ENCODE measurements around the gene CAPN1. TPM values are rescaled to one million over a fixed set of nuclear protein-coding genes. Genes with fewer than 3 reads are reported as not detected.
"Not testable (repeated sequence)": the region's sequence is repeated elsewhere in the genome, so short reads cannot be mapped to it uniquely, and the experiment has no call there.

The CAPN1 gene
- polyA plus RNA-seq, 1 donor from 2014 or later: 102 TPM

GRCh38 chr11:65148657-65149056 lies 33.1 kb upstream of the CAPN1 start:
- no peaks in the 10 kb centered on the region for H3K9me3 ChIP-seq (ENCODE audit: low read length)
- no peaks in the 10 kb centered on the region for H3F3A ChIP-seq (ENCODE audit: insufficient read depth, low read length, poor library complexity, severe bottlenecking)
- no peak overlapping the region for H3K9ac ChIP-seq (ENCODE audit: low read length)
- no peak overlapping the region for H2AFZ ChIP-seq (ENCODE audit: low read depth, low read length)
- H3K79me2 ChIP-seq (replicated peaks; ENCODE audit: insufficient read depth, low read length): no peaks in the 10 kb centered on the region
- no peaks in the 10 kb centered on the region for H3K9me2 ChIP-seq (ENCODE audit: insufficient read depth, low read length)
- no peaks in the 10 kb centered on the region for H3K27me3 ChIP-seq (ENCODE audit: insufficient read depth, low read depth, low read length)
- H3K4me2 ChIP-seq (ENCODE audit: low read length): no peak overlapping the region
- no peak for TF ChIP-seq EP300 (conservative IDR thresholded peaks at IDR 0.05; ENCODE audit: poor library complexity, severe bottlenecking)
- TF ChIP-seq MXI1 (conservative IDR thresholded peaks at IDR 0.05; ENCODE audit: poor library complexity, severe bottlenecking): no peak
- no peak for TF ChIP-seq REST (IDR thresholded peaks at IDR 0.05; ENCODE audit: borderline replicate concordance)
- TF ChIP-seq EZH2 (IDR thresholded peaks at IDR 0.05; ENCODE audit: borderline replicate concordance, insufficient read depth, low read length, poor library complexity, severe bottlenecking): no peak
- no peak for TF ChIP-seq CTCF (IDR thresholded peaks at IDR 0.05; ENCODE audit: poor library complexity, severe bottlenecking)
- no peak for TF ChIP-seq POLR2AphosphoS5 (IDR thresholded peaks at IDR 0.05)
- TF ChIP-seq RAD21 (conservative IDR thresholded peaks at IDR 0.05): no peak
- TF ChIP-seq SMC3 (conservative IDR thresholded peaks at IDR 0.05; ENCODE audit: poor library complexity): no peak
- H3K27ac ChIP-seq (ENCODE audit: low read length): no peak overlapping the region
- no peak overlapping the region for H3K4me3 ChIP-seq (ENCODE audit: low read length)
- no peaks in the 10 kb centered on the region for H4K20me1 ChIP-seq (ENCODE audit: insufficient read depth)
- no peaks in the 10 kb centered on the region for H3K36me3 ChIP-seq (ENCODE audit: insufficient read depth, low read length)

- not testable (repeated sequence) for H3K36me3 ChIP-seq (ENCODE audit: insufficient read depth, low read length); H4K20me1 ChIP-seq (ENCODE audit: insufficient read depth); H3K9me3 ChIP-seq (ENCODE audit: low read length); H3K27ac ChIP-seq (ENCODE audit: low read length); H3K9me2 ChIP-seq (ENCODE audit: insufficient read depth, low read length); H3K4me2 ChIP-seq (ENCODE audit: low read length); H3K9ac ChIP-seq (ENCODE audit: low read length); H3K27me3 ChIP-seq (ENCODE audit: insufficient read depth, low read depth, low read length); H2AFZ ChIP-seq (ENCODE audit: low read depth, low read length); H3K79me2 ChIP-seq (replicated peaks; ENCODE audit: insufficient read depth, low read length); H3K4me3 ChIP-seq (ENCODE audit: low read length); H3F3A ChIP-seq (ENCODE audit: insufficient read depth, low read length, poor library complexity, severe bottlenecking)
Measured at GRCh38 chr11:65150131-65150508, 31.6 kb upstream of the CAPN1 start.
